Endothelial cell of umbilical vein (primary cell): Measurements from ENCODE around the gene PHLPP1. TPM values are rescaled to one million over a fixed set of nuclear protein-coding genes. Genes with fewer than 3 reads are reported as not detected.

Experiments used
- BruUV-seq: library from RNA; stranded (reverse); fragments of 400-500 nt; replicated peaks from 2 replicates; lab custom pipeline; 2021; lab: Mats Ljungman, UMichigan
- CTCF ChIA-PET: fragments of 300-600, 350-600 bp; sonication (Branson Sonifier 250); formaldehyde crosslinking; loops from one replicate; lab custom pipeline; 2021; ENCODE audit warnings: antibody characterized with exemption, inconsistent platforms; lab: Charles Lee
- POLR2A ChIA-PET: fragments of 300-600, 350-600 bp; sonication (Branson Sonifier 250); formaldehyde crosslinking; loops from one replicate; lab custom pipeline; 2021; ENCODE audit warnings: antibody characterized with exemption, inconsistent platforms; lab: Charles Lee
- DNase-seq: peaks from one replicate; pipeline ENCODE4 v3.0.0-alpha.2; 2011; ENCODE audit warnings: low read depth, low spot score
- FAIRE-seq: peaks from 2 replicates; lab custom pipeline; 2011; peaks lifted over from hg19 to GRCh38; lab: Jason Lieb, UNC
- H2AFZ ChIP-seq: 2 replicates; pipeline ENCODE4 v1.6.0; 2012; ENCODE audit warnings: low read depth, low read length, control low read depth, inconsistent platforms
- H3K27ac ChIP-seq: 2 replicates; pipeline ENCODE4 v1.5.1; 2011; ENCODE audit warnings: low read depth, mild to moderate bottlenecking, control low read depth, low read length, moderate library complexity; ENCODE audit not compliant: insufficient read depth
- H3K27me3 ChIP-seq, 2 experiments: 2 replicates each; pipeline versions ENCODE4 v1.6.0 to v1.6.1; 2011; ENCODE audit warnings: low read length in 2 of 2, mixed read lengths in 1 of 2; ENCODE audit not compliant: control insufficient read depth in 2 of 2, insufficient read depth in 2 of 2
- H3K36me3 ChIP-seq, 2 experiments: 2 replicates in 1 of 2; 3 replicates in 1 of 2; pipeline ENCODE4 v1.5.1; 2011; ENCODE audit warnings: low read length in 2 of 2, mild to moderate bottlenecking in 1 of 2, moderate library complexity in 1 of 2; ENCODE audit not compliant: control insufficient read depth in 2 of 2, insufficient read depth in 2 of 2; ENCODE audit errors: extremely low read depth in 1 of 2
- H3K4me1 ChIP-seq: 3 replicates; pipeline ENCODE4 v1.5.1; 2011; ENCODE audit warnings: mild to moderate bottlenecking, low read length; ENCODE audit not compliant: control insufficient read depth, insufficient read depth; ENCODE audit errors: extremely low read depth
- H3K4me2 ChIP-seq: 2 replicates; pipeline ENCODE4 v1.6.1; 2011; ENCODE audit warnings: low read length, control low read depth, mixed read lengths; ENCODE audit not compliant: insufficient read depth
- H3K4me3 ChIP-seq, 3 experiments: fragments of 200-600 bp in 1 of 3; sonication (generic), shearing (Covaris generic) in 1 of 3; replicated peaks in 1 of 3; 2 replicates each; pipeline ENCODE4 v1.5.1; 2011 to 2016; ENCODE audit warnings: control low read depth in 3 of 3, low read length in 3 of 3, mild to moderate bottlenecking in 2 of 3, inconsistent platforms in 1 of 3, low read depth in 1 of 3, moderate library complexity in 1 of 3; ENCODE audit not compliant: insufficient read depth in 1 of 3
- H3K79me2 ChIP-seq: 2 replicates; pipeline ENCODE4 v1.6.0; 2012; ENCODE audit warnings: low read length, inconsistent platforms; ENCODE audit not compliant: control insufficient read depth, insufficient read depth
- H3K9ac ChIP-seq: replicated peaks from 2 replicates; pipeline ENCODE3; 2011; ENCODE audit warnings: low read length, control low read depth; ENCODE audit not compliant: insufficient read depth; ENCODE audit errors: extremely low read depth
- H3K9me1 ChIP-seq: replicated peaks from 3 replicates; pipeline ENCODE4 v1.6.0; 2011; ENCODE audit warnings: mild to moderate bottlenecking, low read length; ENCODE audit not compliant: control insufficient read depth, insufficient read depth; ENCODE audit errors: extremely low read depth
- H3K9me3 ChIP-seq: replicated peaks from 2 replicates; pipeline ENCODE4 v1.5.1; 2012; ENCODE audit warnings: low read length, inconsistent platforms; ENCODE audit not compliant: control insufficient read depth, insufficient read depth
- H4K20me1 ChIP-seq: replicated peaks from 2 replicates; pipeline ENCODE3; 2011; ENCODE audit warnings: mild to moderate bottlenecking, low read length; ENCODE audit not compliant: control insufficient read depth, insufficient read depth; ENCODE audit errors: extremely low read depth
- EZH2 ChIP-seq: IDR thresholded peaks from 2 replicates; pipeline ENCODE4 v1.6.1; 2012; ENCODE audit warnings: borderline replicate concordance, low read depth, mild to moderate bottlenecking, moderate library complexity, low read length, inconsistent platforms; ENCODE audit not compliant: severe bottlenecking
- FOS ChIP-seq: IDR thresholded peaks from 2 replicates; pipeline ENCODE4 v1.6.1; 2011; ENCODE audit warnings: mild to moderate bottlenecking, low read length, moderate library complexity, borderline replicate concordance; ENCODE audit not compliant: insufficient read depth
- GATA2 ChIP-seq: IDR thresholded peaks from 2 replicates; pipeline ENCODE4 v1.7.0; 2011; ENCODE audit warnings: low read depth, mild to moderate bottlenecking, moderate library complexity, mixed read lengths, low read length; ENCODE audit not compliant: insufficient read length, insufficient read depth
- JUN ChIP-seq: IDR thresholded peaks from 2 replicates; pipeline ENCODE4 v1.6.1; 2011; ENCODE audit warnings: borderline replicate concordance, low read depth; ENCODE audit not compliant: insufficient read length, insufficient read depth
- MYC ChIP-seq: IDR thresholded peaks from one replicate; pipeline ENCODE4 v1.6.1; 2011; ENCODE audit warnings: mild to moderate bottlenecking, low read depth, low read length
- POLR2A ChIP-seq: IDR thresholded peaks from 2 replicates; pipeline ENCODE4 v1.6.1; 2012; ENCODE audit warnings: low read depth, mild to moderate bottlenecking, control low read depth, low read length
- POLR2AphosphoS5 ChIP-seq: IDR thresholded peaks from 2 replicates; pipeline ENCODE4 v1.6.1; 2012; ENCODE audit warnings: low read depth, mild to moderate bottlenecking, control low read depth, low read length, moderate library complexity; ENCODE audit not compliant: insufficient read depth
- dilution Hi-C: fragments of 300-500 bp; cut with MboI; formaldehyde crosslinking; loops from one replicate; pipeline ENCODE4 v1.15.0; 2019; ENCODE audit warnings: low sequenced_read_pairs; ENCODE audit not compliant: extremely low pct_ligation_motif_present
- intact Hi-C: fragments of 100-400 bp; cut with micrococcal nuclease; formaldehyde crosslinking; loops from one replicate; pipeline ENCODE4 v1.10.0; 2022
- polyA plus RNA-seq, 4 experiments: library from polyadenylated mRNA; depleted of rRNA in 3 of 4; stranded (reverse) in 3 of 4; unstranded in 1 of 4; fragments of >200 nt; gene quantifications; 2 replicates each; pipeline versions ENCODE4 v1.2.1 to v1.2.3, GENCODE V29; 2011 to 2012; ENCODE audit warnings: missing spikeins in 1 of 4
- total RNA-seq: library from RNA; stranded (reverse); gene quantifications from 2 replicates; pipeline ENCODE4 v1.2.3, GENCODE V29; 2021
- TF ChIP-seq, protein P1 (sequence below): IDR thresholded peaks from 2 replicates; pipeline ENCODE4 v1.6.1; 2011; ENCODE audit not compliant: insufficient read depth, insufficient read length
- TF ChIP-seq, protein P2 (sequence below), 2 donors: IDR thresholded peaks; 1 replicate in 1 of 2; 2 replicates in 1 of 2; pipeline ENCODE4 v1.5.1; 2011; ENCODE audit warnings: low read length in 2 of 2, mild to moderate bottlenecking in 2 of 2, moderate library complexity in 2 of 2, control low read depth in 1 of 2, inconsistent platforms in 1 of 2, low read depth in 1 of 2; ENCODE audit not compliant: insufficient read depth in 1 of 2; ENCODE audit errors: extremely low read depth in 1 of 2

Gene PHLPP1
- total and polyA plus RNA-seq, 2 donors (not counting 3 experiments of a cell fraction or from before 2014, with no cell fraction given): 4.0 to 10.8 TPM

DNA sequence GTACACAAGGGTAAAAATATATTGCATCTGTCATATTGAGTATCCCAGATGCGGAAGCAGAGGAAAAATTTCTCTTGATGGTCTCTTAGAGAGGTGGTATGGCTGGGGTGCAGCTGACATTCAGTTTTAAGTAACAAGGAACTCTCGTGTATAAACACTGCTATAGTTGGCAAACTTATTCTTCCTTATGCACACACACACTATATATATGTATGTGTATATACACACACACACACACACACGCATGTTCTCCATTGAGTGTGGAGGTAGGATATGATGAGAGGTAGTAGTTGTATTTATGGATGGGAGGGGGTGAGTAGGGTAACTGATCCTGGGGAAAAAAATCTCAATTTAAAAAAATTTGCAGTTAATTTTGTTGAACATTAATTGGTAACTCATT, 10.6 kb downstream of the PHLPP1 start:
- Histone ChIP-seq H3K9me1 (no peaks in the 10 kb centered on the region), H3K36me3 (no peaks in the 10 kb centered on the region), H3K4me1 (no peaks in the 10 kb centered on the region), H3K9me3 (no peaks in the 10 kb centered on the region), H3K27ac (no peak overlapping the region), H3K4me2 (no peak overlapping the region), H3K9ac (no peak overlapping the region), H3K27me3 (no peaks in the 10 kb centered on the region), H3K79me2 (no peaks in the 10 kb centered on the region), H4K20me1 (no peaks in the 10 kb centered on the region), H2AFZ (no peak overlapping the region), H3K4me3 (no peak overlapping the region)
- intact Hi-C loops: no loop called here
- FAIRE-seq: no peak
- no peak for TF ChIP-seq FOS
- TF ChIP-seq JUN: no peak
- no peak for TF ChIP-seq EZH2
- no peak for TF ChIP-seq GATA2
- TF ChIP-seq POLR2A: no peak
- TF ChIP-seq, protein P1, sequence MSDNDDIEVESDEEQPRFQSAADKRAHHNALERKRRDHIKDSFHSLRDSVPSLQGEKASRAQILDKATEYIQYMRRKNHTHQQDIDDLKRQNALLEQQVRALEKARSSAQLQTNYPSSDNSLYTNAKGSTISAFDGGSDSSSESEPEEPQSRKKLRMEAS: no peak
- TF ChIP-seq MYC: no peak
- TF ChIP-seq POLR2AphosphoS5: no peak
- TF ChIP-seq, protein P2, sequence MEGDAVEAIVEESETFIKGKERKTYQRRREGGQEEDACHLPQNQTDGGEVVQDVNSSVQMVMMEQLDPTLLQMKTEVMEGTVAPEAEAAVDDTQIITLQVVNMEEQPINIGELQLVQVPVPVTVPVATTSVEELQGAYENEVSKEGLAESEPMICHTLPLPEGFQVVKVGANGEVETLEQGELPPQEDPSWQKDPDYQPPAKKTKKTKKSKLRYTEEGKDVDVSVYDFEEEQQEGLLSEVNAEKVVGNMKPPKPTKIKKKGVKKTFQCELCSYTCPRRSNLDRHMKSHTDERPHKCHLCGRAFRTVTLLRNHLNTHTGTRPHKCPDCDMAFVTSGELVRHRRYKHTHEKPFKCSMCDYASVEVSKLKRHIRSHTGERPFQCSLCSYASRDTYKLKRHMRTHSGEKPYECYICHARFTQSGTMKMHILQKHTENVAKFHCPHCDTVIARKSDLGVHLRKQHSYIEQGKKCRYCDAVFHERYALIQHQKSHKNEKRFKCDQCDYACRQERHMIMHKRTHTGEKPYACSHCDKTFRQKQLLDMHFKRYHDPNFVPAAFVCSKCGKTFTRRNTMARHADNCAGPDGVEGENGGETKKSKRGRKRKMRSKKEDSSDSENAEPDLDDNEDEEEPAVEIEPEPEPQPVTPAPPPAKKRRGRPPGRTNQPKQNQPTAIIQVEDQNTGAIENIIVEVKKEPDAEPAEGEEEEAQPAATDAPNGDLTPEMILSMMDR (IDR thresholded peaks at IDR 0.05; ENCODE audit: extremely low read depth in 1 of 2, insufficient read depth in 1 of 2, low read depth in 1 of 2, low read length in 2 of 2): no peak
- POLR2A ChIA-PET: no interaction called here
- no peak for DNase-seq
- dilution Hi-C loops: no loop called here
- no TSS peak for BruUV-seq
- CTCF ChIA-PET: interaction anchor here (0.6 to 1.3 kb wide), 2 partner anchors 11 kb away, joined by 3 read pairs; partner anchors contain the start of gene PHLPP1
